ENCODE measurements around the gene SOX1.

SOX1 gene

GRCh38 chr13:112071102-112071722 is 4.3 kb downstream of the SOX1 start:
- no peak overlapping the region for H3K4me3 ChIP-seq (ENCODE audit: low read depth, low read length)
- no peak for DNase-seq (ENCODE audit: low read depth)
- TF ChIP-seq CTCF (IDR thresholded peaks at IDR 0.05; ENCODE audit: control insufficient read depth, extremely low read depth, insufficient read depth): no peak

GRCh38 chr13:112071723-112072533 is 5.0 kb downstream of the SOX1 start:
- TF ChIP-seq CTCF (IDR thresholded peaks at IDR 0.05; ENCODE audit: control insufficient read depth, extremely low read depth, insufficient read depth): no peak
- H3K4me3 ChIP-seq (ENCODE audit: low read depth, low read length): no peak overlapping the region
- no peak for DNase-seq (ENCODE audit: low read depth)

- TF ChIP-seq CTCF (IDR thresholded peaks at IDR 0.05; ENCODE audit: control insufficient read depth, extremely low read depth, insufficient read depth): no peak
- DNase-seq (ENCODE audit: low read depth): no peak
- no peak overlapping the region for H3K4me3 ChIP-seq (ENCODE audit: low read depth, low read length)
These were observed 5.7 kb downstream of the SOX1 start for GRCh38 chr13:112072534-112073244.

- DNase-seq (ENCODE audit: low read depth): no peak
- H3K4me3 ChIP-seq (ENCODE audit: low read depth, low read length): no peak overlapping the region
- TF ChIP-seq CTCF (IDR thresholded peaks at IDR 0.05; ENCODE audit: control insufficient read depth, extremely low read depth, insufficient read depth): no peak
These were observed 6.5 kb downstream of the SOX1 start for GRCh38 chr13:112073245-112074138.

GRCh38 chr13:112074139-112074865 is 7.4 kb downstream of the SOX1 start:
- TF ChIP-seq CTCF (IDR thresholded peaks at IDR 0.05; ENCODE audit: control insufficient read depth, extremely low read depth, insufficient read depth): no peak
- no peak overlapping the region for H3K4me3 ChIP-seq (ENCODE audit: low read depth, low read length)
- DNase-seq (ENCODE audit: low read depth): no peak

- H3K4me3 ChIP-seq (ENCODE audit: low read depth, low read length): no peak overlapping the region
- no peak for TF ChIP-seq CTCF (IDR thresholded peaks at IDR 0.05; ENCODE audit: control insufficient read depth, extremely low read depth, insufficient read depth)
- DNase-seq (ENCODE audit: low read depth): no peak
These were observed 10.8 kb downstream of the SOX1 start for GRCh38 chr13:112077729-112078128.
